K562 (cell line): ENCODE results near the gene FAM117A.

ENCODE experiments used
- BRCA1 ChIP-seq, 2 experiments: fragments of 450-650 bp in 1 of 2; sonication (generic) in 1 of 2; formaldehyde crosslinking in 1 of 2; IDR thresholded peaks; 2 replicates each; pipeline versions ENCODE4 v1.5.0 to v1.6.1; 2017 to 2020; ENCODE audit warnings: mild to moderate bottlenecking in 1 of 2, missing genetic modification reagents in 1 of 2
- CEBPB ChIP-seq: fragments of 450-650 bp; IDR thresholded peaks from 2 replicates; pipeline ENCODE4 v1.6.1; 2016; ENCODE audit warnings: missing genetic modification characterization, missing compliant biosample characterization
- HCFC1 ChIP-seq: IDR thresholded peaks from 2 replicates; pipeline ENCODE4 v1.6.1; 2012; ENCODE audit warnings: low read depth, low read length, improper control_type of control experiment
- NFE2L1 ChIP-seq: fragments of 450-650 bp; IDR thresholded peaks from 2 replicates; pipeline ENCODE4 v1.6.1; 2016; ENCODE audit warnings: missing genetic modification characterization, low read depth, mild to moderate bottlenecking, missing compliant biosample characterization, moderate library complexity, borderline replicate concordance
- POLR2AphosphoS5 ChIP-seq: IDR thresholded peaks from 2 replicates; pipeline ENCODE4 v1.6.1; 2011; ENCODE audit warnings: mild to moderate bottlenecking, low read depth, low read length, moderate library complexity; ENCODE audit not compliant: control insufficient read depth, insufficient read depth
- ZNF431 ChIP-seq: sonication (generic); formaldehyde crosslinking; IDR thresholded peaks from 2 replicates; pipeline ENCODE4 v1.8.0; 2022; ENCODE audit warnings: mild to moderate bottlenecking, missing genetic modification reagents
- TF ChIP-seq, protein P1 (sequence below): sonication (generic); formaldehyde crosslinking; IDR thresholded peaks from 2 replicates; pipeline ENCODE4 v1.8.0; 2022; ENCODE audit warnings: mild to moderate bottlenecking, low read depth, missing genetic modification reagents
- TF ChIP-seq, protein P2 (sequence below), 2 experiments: fragments of 450-650 bp in 1 of 2; sonication (generic) in 1 of 2; formaldehyde crosslinking in 1 of 2; IDR thresholded peaks; 2 replicates each; pipeline versions ENCODE4 v1.7.1 to v1.9.0; 2016 to 2022; ENCODE audit warnings: inconsistent platforms in 1 of 2, mild to moderate bottlenecking in 1 of 2, missing genetic modification reagents in 1 of 2
- TF ChIP-seq, protein P3 (sequence below): fragments of 450-650 bp; formaldehyde crosslinking; IDR thresholded peaks from 2 replicates; pipeline ENCODE4 v1.4.0; 2020; ENCODE audit warnings: mild to moderate bottlenecking, moderate library complexity

DNA sequence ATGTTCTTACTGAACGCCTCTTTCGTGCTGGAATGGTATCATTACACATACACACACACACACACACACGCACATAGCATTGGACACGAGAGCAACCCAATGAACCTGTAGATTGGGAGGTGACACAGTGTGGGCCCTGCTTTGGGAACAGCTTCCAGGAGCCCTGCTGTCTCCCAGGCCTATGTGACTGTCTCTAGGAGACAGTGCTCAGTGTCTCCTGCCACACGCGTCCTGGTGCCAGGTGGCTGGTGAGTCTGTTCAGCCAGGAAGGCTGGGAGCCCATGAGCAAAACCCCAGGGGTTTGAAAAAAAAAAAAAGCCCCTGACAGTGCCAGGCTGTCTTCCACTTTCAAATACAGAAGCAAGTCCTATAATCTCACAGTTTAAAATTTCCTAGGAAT is 83.6 kb downstream of the FAM117A start:
- TF ChIP-seq NFE2L1 = no peak
- no peak for TF ChIP-seq BRCA1 (IDR thresholded peaks at IDR 0.05)
- TF ChIP-seq BRCA1 (CRISPR knock-in tag; IDR thresholded peaks at IDR 0.05) = no peak
- TF ChIP-seq POLR2AphosphoS5 = no peak
- no peak for TF ChIP-seq HCFC1
- TF ChIP-seq ZNF431 = no peak
- TF ChIP-seq, protein P1, sequence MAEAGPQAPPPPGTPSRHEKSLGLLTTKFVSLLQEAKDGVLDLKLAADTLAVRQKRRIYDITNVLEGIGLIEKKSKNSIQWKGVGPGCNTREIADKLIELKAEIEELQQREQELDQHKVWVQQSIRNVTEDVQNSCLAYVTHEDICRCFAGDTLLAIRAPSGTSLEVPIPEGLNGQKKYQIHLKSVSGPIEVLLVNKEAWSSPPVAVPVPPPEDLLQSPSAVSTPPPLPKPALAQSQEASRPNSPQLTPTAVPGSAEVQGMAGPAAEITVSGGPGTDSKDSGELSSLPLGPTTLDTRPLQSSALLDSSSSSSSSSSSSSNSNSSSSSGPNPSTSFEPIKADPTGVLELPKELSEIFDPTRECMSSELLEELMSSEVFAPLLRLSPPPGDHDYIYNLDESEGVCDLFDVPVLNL = no peak
- TF ChIP-seq, protein P2, sequence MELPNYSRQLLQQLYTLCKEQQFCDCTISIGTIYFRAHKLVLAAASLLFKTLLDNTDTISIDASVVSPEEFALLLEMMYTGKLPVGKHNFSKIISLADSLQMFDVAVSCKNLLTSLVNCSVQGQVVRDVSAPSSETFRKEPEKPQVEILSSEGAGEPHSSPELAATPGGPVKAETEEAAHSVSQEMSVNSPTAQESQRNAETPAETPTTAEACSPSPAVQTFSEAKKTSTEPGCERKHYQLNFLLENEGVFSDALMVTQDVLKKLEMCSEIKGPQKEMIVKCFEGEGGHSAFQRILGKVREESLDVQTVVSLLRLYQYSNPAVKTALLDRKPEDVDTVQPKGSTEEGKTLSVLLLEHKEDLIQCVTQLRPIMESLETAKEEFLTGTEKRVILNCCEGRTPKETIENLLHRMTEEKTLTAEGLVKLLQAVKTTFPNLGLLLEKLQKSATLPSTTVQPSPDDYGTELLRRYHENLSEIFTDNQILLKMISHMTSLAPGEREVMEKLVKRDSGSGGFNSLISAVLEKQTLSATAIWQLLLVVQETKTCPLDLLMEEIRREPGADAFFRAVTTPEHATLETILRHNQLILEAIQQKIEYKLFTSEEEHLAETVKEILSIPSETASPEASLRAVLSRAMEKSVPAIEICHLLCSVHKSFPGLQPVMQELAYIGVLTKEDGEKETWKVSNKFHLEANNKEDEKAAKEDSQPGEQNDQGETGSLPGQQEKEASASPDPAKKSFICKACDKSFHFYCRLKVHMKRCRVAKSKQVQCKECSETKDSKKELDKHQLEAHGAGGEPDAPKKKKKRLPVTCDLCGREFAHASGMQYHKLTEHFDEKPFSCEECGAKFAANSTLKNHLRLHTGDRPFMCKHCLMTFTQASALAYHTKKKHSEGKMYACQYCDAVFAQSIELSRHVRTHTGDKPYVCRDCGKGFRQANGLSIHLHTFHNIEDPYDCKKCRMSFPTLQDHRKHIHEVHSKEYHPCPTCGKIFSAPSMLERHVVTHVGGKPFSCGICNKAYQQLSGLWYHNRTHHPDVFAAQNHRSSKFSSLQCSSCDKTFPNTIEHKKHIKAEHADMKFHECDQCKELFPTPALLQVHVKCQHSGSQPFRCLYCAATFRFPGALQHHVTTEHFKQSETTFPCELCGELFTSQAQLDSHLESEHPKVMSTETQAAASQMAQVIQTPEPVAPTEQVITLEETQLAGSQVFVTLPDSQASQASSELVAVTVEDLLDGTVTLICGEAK (IDR thresholded peaks at IDR 0.05) = no peak
- TF ChIP-seq, protein P2 (CRISPR knock-in tag; IDR thresholded peaks at IDR 0.05) = no peak
- no peak for TF ChIP-seq CEBPB (tag)
- TF ChIP-seq, protein P3, sequence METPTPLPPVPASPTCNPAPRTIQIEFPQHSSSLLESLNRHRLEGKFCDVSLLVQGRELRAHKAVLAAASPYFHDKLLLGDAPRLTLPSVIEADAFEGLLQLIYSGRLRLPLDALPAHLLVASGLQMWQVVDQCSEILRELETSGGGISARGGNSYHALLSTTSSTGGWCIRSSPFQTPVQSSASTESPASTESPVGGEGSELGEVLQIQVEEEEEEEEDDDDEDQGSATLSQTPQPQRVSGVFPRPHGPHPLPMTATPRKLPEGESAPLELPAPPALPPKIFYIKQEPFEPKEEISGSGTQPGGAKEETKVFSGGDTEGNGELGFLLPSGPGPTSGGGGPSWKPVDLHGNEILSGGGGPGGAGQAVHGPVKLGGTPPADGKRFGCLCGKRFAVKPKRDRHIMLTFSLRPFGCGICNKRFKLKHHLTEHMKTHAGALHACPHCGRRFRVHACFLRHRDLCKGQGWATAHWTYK (CRISPR knock-in tag) = no peak
